Liver (tissue), 9 donors: ENCODE measurements around the gene RAN. TPM values are rescaled to one million over a fixed set of nuclear protein-coding genes. Genes with fewer than 3 reads are reported as not detected.

Experiments used
- DNase-seq: peaks from one replicate; pipeline ENCODE4 v3.0.0-alpha.2; 2017; ENCODE audit warnings: low spot score
- H3K27ac ChIP-seq, 2 donors: one replicate each; pipeline ENCODE4 v1.7.0; 2013; ENCODE audit warnings: inconsistent platforms in 2 of 2, low read length in 2 of 2, control low read depth in 1 of 2, low read depth in 1 of 2, mild to moderate bottlenecking in 1 of 2
- H3K27me3 ChIP-seq, 4 donors: one replicate each; pipeline versions ENCODE4 v1.6.1 to v1.7.0; 2013; ENCODE audit warnings: low read length in 3 of 4, inconsistent platforms in 1 of 4, mild to moderate bottlenecking in 1 of 4, moderate library complexity in 1 of 4; ENCODE audit not compliant: control insufficient read depth in 4 of 4, insufficient read depth in 4 of 4
- H3K36me3 ChIP-seq, 4 donors: one replicate each; pipeline versions ENCODE4 v1.6.1 to v1.7.0; 2013; ENCODE audit warnings: low read length in 3 of 4, mild to moderate bottlenecking in 3 of 4, low read depth in 1 of 4, moderate library complexity in 1 of 4; ENCODE audit not compliant: control insufficient read depth in 4 of 4, insufficient read depth in 3 of 4
- H3K4me1 ChIP-seq, 4 donors: one replicate each; pipeline versions ENCODE4 v1.6.1 to v1.7.0; 2013; ENCODE audit warnings: low read length in 3 of 4, mild to moderate bottlenecking in 3 of 4, moderate library complexity in 1 of 4; ENCODE audit not compliant: control insufficient read depth in 4 of 4, insufficient read depth in 4 of 4
- H3K4me3 ChIP-seq, 3 donors: one replicate each; pipeline versions ENCODE4 v1.6.1 to v1.7.0; 2013; ENCODE audit warnings: low read length in 3 of 3, control low read depth in 1 of 3, low read depth in 1 of 3, mild to moderate bottlenecking in 1 of 3
- H3K9ac ChIP-seq, 2 donors: one replicate each; pipeline ENCODE4 v1.7.0; 2013; ENCODE audit warnings: low read length in 2 of 2, mild to moderate bottlenecking in 2 of 2, moderate library complexity in 2 of 2, control low read depth in 1 of 2, low read depth in 1 of 2
- H3K9me3 ChIP-seq, 4 donors: one replicate each; pipeline versions ENCODE4 v1.6.1 to v1.7.0; 2013; ENCODE audit warnings: low read length in 3 of 4; ENCODE audit not compliant: control insufficient read depth in 4 of 4
- EGR1 ChIP-seq, 2 donors: IDR thresholded peaks; 2 replicates each; pipeline ENCODE4 v1.6.1; 2016 to 2018; ENCODE audit warnings: antibody characterized with exemption in 2 of 2, low read depth in 2 of 2
- FOXA1 ChIP-seq: IDR thresholded peaks from 2 replicates; pipeline ENCODE4 v1.6.1; 2016; ENCODE audit warnings: antibody characterized with exemption
- GABPA ChIP-seq, 2 donors: IDR thresholded peaks in 1 of 2; conservative IDR thresholded peaks in 1 of 2; 2 replicates each; pipeline ENCODE4 v1.6.1; 2016; ENCODE audit warnings: antibody characterized with exemption in 2 of 2, mild to moderate bottlenecking in 1 of 2, moderate library complexity in 1 of 2
- HNF4A ChIP-seq, 2 donors: conservative IDR thresholded peaks; 2 replicates each; pipeline ENCODE4 v1.6.1; 2016; ENCODE audit warnings: antibody characterized with exemption in 2 of 2, mild to moderate bottlenecking in 2 of 2
- HNF4G ChIP-seq: IDR thresholded peaks from 2 replicates; pipeline ENCODE4 v1.6.1; 2016; ENCODE audit warnings: antibody characterized with exemption
- JUND ChIP-seq, 2 donors: IDR thresholded peaks; 2 replicates each; pipeline ENCODE4 v1.6.1; 2016; ENCODE audit warnings: antibody characterized with exemption in 2 of 2
- NR2F2 ChIP-seq: IDR thresholded peaks from 2 replicates; pipeline ENCODE4 v1.6.1; 2016; ENCODE audit warnings: antibody characterized with exemption
- RAD21 ChIP-seq, 2 donors: IDR thresholded peaks; 2 replicates each; pipeline ENCODE4 v1.6.1; 2016; ENCODE audit warnings: antibody characterized with exemption in 2 of 2, mild to moderate bottlenecking in 2 of 2
- RXRA ChIP-seq, 2 donors: IDR thresholded peaks; 2 replicates each; pipeline ENCODE4 v1.6.1; 2017 to 2018; ENCODE audit warnings: antibody characterized with exemption in 2 of 2, mild to moderate bottlenecking in 1 of 2
- SP1 ChIP-seq: IDR thresholded peaks from 2 replicates; pipeline ENCODE4 v1.6.1; 2018; ENCODE audit warnings: antibody characterized with exemption, mild to moderate bottlenecking
- TAF1 ChIP-seq: conservative IDR thresholded peaks from 2 replicates; pipeline ENCODE4 v1.6.1; 2016; ENCODE audit warnings: antibody characterized with exemption, mild to moderate bottlenecking
- YY1 ChIP-seq: IDR thresholded peaks from 2 replicates; pipeline ENCODE4 v1.6.1; 2016; ENCODE audit warnings: antibody characterized with exemption, mild to moderate bottlenecking
- WGBS: extraction: QIAGEN DNeasy Blood & Tissue Kit; methylation state at CpG from one replicate; pipeline ENCODE4 v1.1.7; 2013; 5-methylcytosine and 5-hydroxymethylcytosine counted together
- polyA plus RNA-seq, 2 donors: library from polyadenylated mRNA; stranded (reverse) in 1 of 2; unstranded in 1 of 2; fragments of 200-250 nt in 1 of 2; fragments of >200 nt in 1 of 2; fragmentation: Nextera tagmentation in 1 of 2; extraction: Ambion mirVana in 1 of 2; gene quantifications; one replicate each; pipeline versions ENCODE4 v1.2.1 to v1.2.3, GENCODE V29; 2013 to 2015
- total RNA-seq, 2 donors: library from RNA; depleted of rRNA; stranded (reverse); fragments of >200 nt; gene quantifications; one replicate each; pipeline ENCODE4 v1.2.3, GENCODE V29; 2014
- TF ChIP-seq, protein P1 (sequence below): IDR thresholded peaks from 2 replicates; pipeline ENCODE4 v1.6.1; 2016; ENCODE audit warnings: antibody characterized with exemption
- TF ChIP-seq, protein P2 (sequence below): IDR thresholded peaks from 2 replicates; pipeline ENCODE4 v1.6.1; 2016; ENCODE audit warnings: antibody characterized with exemption
- TF ChIP-seq, protein P3 (sequence below): IDR thresholded peaks from 2 replicates; pipeline ENCODE4 v1.6.1; 2016; ENCODE audit warnings: antibody characterized with exemption, mild to moderate bottlenecking
- donor health status: healthy.
- donor health status: healthy.
- donor health status: healthy.
- donor health status: healthy.
- donor health status: healthy.

The RAN gene
- total and polyA plus RNA-seq, 4 donors: 102 to 281 (median 186) TPM

DNA sequence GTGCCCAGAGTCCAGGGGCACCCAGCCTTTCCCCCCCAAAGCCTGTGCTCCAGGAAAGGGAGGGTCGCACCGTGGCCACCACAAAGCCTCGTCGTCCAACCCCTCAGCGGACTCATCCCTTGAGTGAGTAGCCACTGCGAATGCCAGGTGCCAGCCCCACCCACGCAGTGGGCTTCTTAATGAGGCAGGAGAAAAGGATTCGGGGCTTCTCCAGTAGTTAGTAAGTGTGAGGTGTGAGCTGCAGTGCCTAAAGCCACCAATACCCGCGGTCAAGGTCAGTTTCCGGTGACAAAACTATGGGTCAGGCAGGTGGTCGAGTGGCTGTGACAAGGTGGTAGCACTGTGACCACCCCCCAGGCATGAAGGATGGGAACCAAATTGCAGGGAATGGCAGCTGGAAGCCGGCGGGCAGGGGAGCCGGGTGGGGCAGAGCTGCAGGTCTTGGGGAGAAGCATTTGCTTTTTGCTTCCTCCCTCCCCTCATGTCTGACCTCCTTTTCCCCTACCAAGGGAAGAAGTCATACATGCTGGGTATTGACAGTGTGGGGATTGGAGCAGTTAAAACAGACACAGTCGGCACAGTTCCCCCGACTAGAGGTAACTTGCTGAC, 8.0 kb downstream of the RAN start:
- WGBS: 77% methylated on average over 17 of the region's 17 CpGs
- Histone ChIP-seq H3K27me3 (no peaks in the 10 kb centered on the region), H3K27ac (no peak overlapping the region), H3K4me1 (peaks cover 2 to 28% (median 13%) of the 10 kb centered on the region in 4 donors), H3K4me3 (no peak overlapping the region), H3K9me3 (no peaks in the 10 kb centered on the region), H3K36me3 (peaks cover 2 to 10% (median 4%) of the 10 kb centered on the region in 4 donors), H3K9ac (no peak overlapping the region)
- TF ChIP-seq SP1: no peak
- no peak for TF ChIP-seq NR2F2
- no peak for TF ChIP-seq EGR1 (IDR thresholded peaks at IDR 0.05; ENCODE audit: low read depth in 2 of 2)
- no peak for DNase-seq

DNA sequence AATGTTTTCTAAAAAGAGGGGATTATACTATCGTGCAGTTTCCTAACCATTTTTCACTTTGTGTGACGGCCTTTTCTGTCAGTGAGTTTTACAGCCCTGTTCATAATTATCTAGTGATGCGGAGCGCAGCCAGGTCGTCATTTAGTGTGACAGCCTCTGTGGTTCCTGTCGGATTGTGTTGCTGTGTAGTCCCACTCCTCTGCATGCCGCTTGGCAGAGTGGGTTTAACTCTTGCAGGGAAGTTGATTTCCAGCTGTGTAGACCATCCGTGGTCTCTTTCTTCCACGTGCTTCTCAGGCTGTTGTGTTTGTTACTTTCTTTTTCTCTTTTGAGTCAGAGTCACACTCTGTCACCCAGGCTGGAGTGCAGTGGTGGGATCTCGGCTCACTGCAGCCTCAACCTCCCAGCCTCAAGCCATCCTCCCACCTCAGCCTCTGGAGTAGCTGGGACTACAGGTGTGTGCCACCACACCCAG, 8.6 kb downstream of the RAN start:
- Histone ChIP-seq H3K36me3 (peaks cover 0 to 6% (median 1%) of the 10 kb centered on the region in 4 donors), H3K27ac (no peak overlapping the region), H3K4me1 (peaks cover 1 to 24% (median 11%) of the 10 kb centered on the region in 4 donors), H3K27me3 (no peaks in the 10 kb centered on the region), H3K9ac (no peak overlapping the region), H3K4me3 (no peak overlapping the region), H3K9me3 (no peaks in the 10 kb centered on the region)
- 63% methylated on average over 10 of the region's 10 CpGs for WGBS
- DNase-seq: no peak
- TF ChIP-seq, protein P1, sequence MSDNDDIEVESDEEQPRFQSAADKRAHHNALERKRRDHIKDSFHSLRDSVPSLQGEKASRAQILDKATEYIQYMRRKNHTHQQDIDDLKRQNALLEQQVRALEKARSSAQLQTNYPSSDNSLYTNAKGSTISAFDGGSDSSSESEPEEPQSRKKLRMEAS: no peak
- TF ChIP-seq SP1: no peak
- no peak for TF ChIP-seq NR2F2
- no peak for TF ChIP-seq FOXA1
- TF ChIP-seq, protein P2, sequence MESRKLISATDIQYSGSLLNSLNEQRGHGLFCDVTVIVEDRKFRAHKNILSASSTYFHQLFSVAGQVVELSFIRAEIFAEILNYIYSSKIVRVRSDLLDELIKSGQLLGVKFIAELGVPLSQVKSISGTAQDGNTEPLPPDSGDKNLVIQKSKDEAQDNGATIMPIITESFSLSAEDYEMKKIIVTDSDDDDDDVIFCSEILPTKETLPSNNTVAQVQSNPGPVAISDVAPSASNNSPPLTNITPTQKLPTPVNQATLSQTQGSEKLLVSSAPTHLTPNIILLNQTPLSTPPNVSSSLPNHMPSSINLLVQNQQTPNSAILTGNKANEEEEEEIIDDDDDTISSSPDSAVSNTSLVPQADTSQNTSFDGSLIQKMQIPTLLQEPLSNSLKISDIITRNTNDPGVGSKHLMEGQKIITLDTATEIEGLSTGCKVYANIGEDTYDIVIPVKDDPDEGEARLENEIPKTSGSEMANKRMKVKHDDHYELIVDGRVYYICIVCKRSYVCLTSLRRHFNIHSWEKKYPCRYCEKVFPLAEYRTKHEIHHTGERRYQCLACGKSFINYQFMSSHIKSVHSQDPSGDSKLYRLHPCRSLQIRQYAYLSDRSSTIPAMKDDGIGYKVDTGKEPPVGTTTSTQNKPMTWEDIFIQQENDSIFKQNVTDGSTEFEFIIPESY: no peak
- TF ChIP-seq RAD21 (IDR thresholded peaks at IDR 0.05): no peak
- TF ChIP-seq GABPA (IDR thresholded peaks at IDR 0.05 in 1 of 2, conservative IDR thresholded peaks at IDR 0.05 in 1 of 2): no peak
- TF ChIP-seq HNF4G: no peak
- TF ChIP-seq JUND (IDR thresholded peaks at IDR 0.05): no peak
- no peak for TF ChIP-seq HNF4A (conservative IDR thresholded peaks at IDR 0.05)
- no peak for TF ChIP-seq YY1
- TF ChIP-seq TAF1: no peak
- TF ChIP-seq RXRA (IDR thresholded peaks at IDR 0.05): no peak
- TF ChIP-seq, protein P3, sequence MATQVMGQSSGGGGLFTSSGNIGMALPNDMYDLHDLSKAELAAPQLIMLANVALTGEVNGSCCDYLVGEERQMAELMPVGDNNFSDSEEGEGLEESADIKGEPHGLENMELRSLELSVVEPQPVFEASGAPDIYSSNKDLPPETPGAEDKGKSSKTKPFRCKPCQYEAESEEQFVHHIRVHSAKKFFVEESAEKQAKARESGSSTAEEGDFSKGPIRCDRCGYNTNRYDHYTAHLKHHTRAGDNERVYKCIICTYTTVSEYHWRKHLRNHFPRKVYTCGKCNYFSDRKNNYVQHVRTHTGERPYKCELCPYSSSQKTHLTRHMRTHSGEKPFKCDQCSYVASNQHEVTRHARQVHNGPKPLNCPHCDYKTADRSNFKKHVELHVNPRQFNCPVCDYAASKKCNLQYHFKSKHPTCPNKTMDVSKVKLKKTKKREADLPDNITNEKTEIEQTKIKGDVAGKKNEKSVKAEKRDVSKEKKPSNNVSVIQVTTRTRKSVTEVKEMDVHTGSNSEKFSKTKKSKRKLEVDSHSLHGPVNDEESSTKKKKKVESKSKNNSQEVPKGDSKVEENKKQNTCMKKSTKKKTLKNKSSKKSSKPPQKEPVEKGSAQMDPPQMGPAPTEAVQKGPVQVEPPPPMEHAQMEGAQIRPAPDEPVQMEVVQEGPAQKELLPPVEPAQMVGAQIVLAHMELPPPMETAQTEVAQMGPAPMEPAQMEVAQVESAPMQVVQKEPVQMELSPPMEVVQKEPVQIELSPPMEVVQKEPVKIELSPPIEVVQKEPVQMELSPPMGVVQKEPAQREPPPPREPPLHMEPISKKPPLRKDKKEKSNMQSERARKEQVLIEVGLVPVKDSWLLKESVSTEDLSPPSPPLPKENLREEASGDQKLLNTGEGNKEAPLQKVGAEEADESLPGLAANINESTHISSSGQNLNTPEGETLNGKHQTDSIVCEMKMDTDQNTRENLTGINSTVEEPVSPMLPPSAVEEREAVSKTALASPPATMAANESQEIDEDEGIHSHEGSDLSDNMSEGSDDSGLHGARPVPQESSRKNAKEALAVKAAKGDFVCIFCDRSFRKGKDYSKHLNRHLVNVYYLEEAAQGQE: no peak
